GM12878 (cell line): ENCODE results near the gene SLC4A2. TPM values are rescaled to one million over a fixed set of nuclear protein-coding genes. Genes with fewer than 3 reads are reported as not detected.

Experiments
- ATF7 ChIP-seq: fragments of 450-650 bp; IDR thresholded peaks from 2 replicates; pipeline ENCODE4 v1.6.1; 2016; ENCODE audit warnings: low read depth, mild to moderate bottlenecking
- BACH1 ChIP-seq: fragments of 450-650 bp; IDR thresholded peaks from 2 replicates; pipeline ENCODE4 v1.6.1; 2017; ENCODE audit warnings: mild to moderate bottlenecking, borderline replicate concordance
- BHLHE40 ChIP-seq, 2 experiments: fragments of 450-650 bp in 1 of 2; IDR thresholded peaks; 2 replicates each; pipeline ENCODE4 v1.6.1; 2011 to 2017; ENCODE audit warnings: low read depth in 2 of 2, borderline replicate concordance in 1 of 2, improper control_type of control experiment in 1 of 2, low read length in 1 of 2, mild to moderate bottlenecking in 1 of 2
- CBX3 ChIP-seq: fragments of 200-600 bp; sonication (generic); IDR thresholded peaks from 2 replicates; pipeline ENCODE4 v1.6.1; 2016; ENCODE audit warnings: low read depth, borderline replicate concordance
- CHD2 ChIP-seq: IDR thresholded peaks from 2 replicates; pipeline ENCODE4 v1.6.1; 2011; ENCODE audit warnings: low read depth, low read length, improper control_type of control experiment, borderline replicate concordance
- EED ChIP-seq: sonication (generic); IDR thresholded peaks from 2 replicates; pipeline ENCODE4 v1.6.1; 2016; ENCODE audit warnings: antibody characterized with exemption, low read depth
- EGR1 ChIP-seq, 2 experiments: IDR thresholded peaks; 1 replicate in 1 of 2; 2 replicates in 1 of 2; pipeline ENCODE4 v1.6.1; 2011 to 2012; ENCODE audit warnings: low read depth in 2 of 2, low read length in 2 of 2, borderline replicate concordance in 1 of 2, mild to moderate bottlenecking in 1 of 2, moderate library complexity in 1 of 2
- FOXM1 ChIP-seq: IDR thresholded peaks from 2 replicates; pipeline ENCODE4 v1.6.1; 2012; ENCODE audit warnings: low read depth, mild to moderate bottlenecking, inconsistent platforms, low read length, moderate library complexity
- MTA2 ChIP-seq: fragments of 450-650 bp; IDR thresholded peaks from 2 replicates; pipeline ENCODE4 v1.6.1; 2016; ENCODE audit warnings: low read depth, mild to moderate bottlenecking, moderate library complexity
- NFXL1 ChIP-seq: fragments of 450-650 bp; IDR thresholded peaks from 2 replicates; pipeline ENCODE4 v1.6.1; 2017; ENCODE audit warnings: antibody characterized with exemption, mild to moderate bottlenecking, borderline replicate concordance
- NFYB ChIP-seq: IDR thresholded peaks from 2 replicates; pipeline ENCODE4 v1.6.1; 2011; ENCODE audit warnings: low read depth, mild to moderate bottlenecking, low read length, improper control_type of control experiment, moderate library complexity; ENCODE audit not compliant: insufficient read depth
- NR2C1 ChIP-seq: fragments of 450-650 bp; IDR thresholded peaks from 2 replicates; pipeline ENCODE4 v1.6.1; 2017; ENCODE audit warnings: antibody characterized with exemption, mild to moderate bottlenecking, moderate library complexity
- NR2C2 ChIP-seq: IDR thresholded peaks from 2 replicates; pipeline ENCODE4 v1.6.1; 2011; ENCODE audit warnings: borderline replicate concordance, low read depth; ENCODE audit not compliant: control insufficient read depth, insufficient read length
- RCOR1 ChIP-seq: conservative IDR thresholded peaks from 2 replicates; pipeline ENCODE4 v1.6.1; 2012; ENCODE audit warnings: low read depth, low read length, improper control_type of control experiment
- SIN3A ChIP-seq: IDR thresholded peaks from 2 replicates; pipeline ENCODE4 v1.6.1; 2012; ENCODE audit warnings: low read depth, low read length, improper control_type of control experiment
- SMAD5 ChIP-seq: IDR thresholded peaks from 2 replicates; pipeline ENCODE4 v1.6.1; 2016; ENCODE audit warnings: antibody characterized with exemption, low read depth
- SMC3 ChIP-seq: IDR thresholded peaks from 2 replicates; pipeline ENCODE4 v1.6.1; 2011; ENCODE audit warnings: low read length, improper control_type of control experiment, borderline replicate concordance
- SUZ12 ChIP-seq: fragments of 200-600 bp; sonication (generic); IDR thresholded peaks from one replicate; pipeline ENCODE4 v1.6.1; 2018; ENCODE audit warnings: antibody characterized with exemption, mild to moderate bottlenecking; ENCODE audit not compliant: unreplicated experiment
- ZNF217 ChIP-seq: fragments of 450-650 bp; IDR thresholded peaks from 2 replicates; pipeline ENCODE4 v1.6.1; 2017; ENCODE audit warnings: antibody characterized with exemption, mild to moderate bottlenecking
- ZNF592 ChIP-seq: fragments of 450-650 bp; IDR thresholded peaks from 2 replicates; pipeline ENCODE4 v1.6.1; 2017; ENCODE audit warnings: mild to moderate bottlenecking, moderate library complexity
- ZNF687 ChIP-seq: fragments of 450-650 bp; IDR thresholded peaks from 2 replicates; pipeline ENCODE4 v1.6.1; 2017; ENCODE audit warnings: mild to moderate bottlenecking, moderate library complexity
- ZZZ3 ChIP-seq: IDR thresholded peaks from 2 replicates; pipeline ENCODE4 v1.6.1; 2011; ENCODE audit warnings: low read depth; ENCODE audit not compliant: control insufficient read depth, insufficient read length
- polyA plus RNA-seq, 11 experiments: library from polyadenylated mRNA; depleted of rRNA in 4 of 11; unstranded in 6 of 11; stranded (reverse) in 5 of 11; fragments of >200 nt; fragmentation: Nextera tagmentation in 4 of 11; fragmentation: Illumina TruSeq in 1 of 11; extraction: Ambion mirVana in 4 of 11; extraction: Trizol in 1 of 11; gene quantifications; 1 replicate in 1 of 11; 2 replicates in 10 of 11; pipeline versions ENCODE4 v1.2.1 to v1.2.3, GENCODE V29; 2011 to 2016; ENCODE audit warnings: inconsistent platforms in 2 of 11, missing spikeins in 2 of 11, low read depth in 1 of 11
- total RNA-seq, 4 experiments: library from RNA; depleted of rRNA in 3 of 4; stranded (reverse); fragments of >200 nt in 3 of 4; fragmentation: Illumina TruSeq in 1 of 4; extraction: Trizol in 1 of 4; gene quantifications; 2 replicates each; pipeline versions ENCODE4 v1.2.1 to v1.2.3, GENCODE V29; 2013 to 2021

Gene SLC4A2
- total and polyA plus RNA-seq, 10 of the 15 experiments (the other 5 are each of a cell fraction or from before 2014, with no cell fraction given) = 2.7 to 78.6 (median 30.1) TPM

- TF ChIP-seq NR2C2 = no peak
- TF ChIP-seq SMAD5 = no peak
- TF ChIP-seq FOXM1 = peak; percentile 26; the same call in 1 of the 2 replicates
- 0 out of 2 replicates have a peak, but pooled peaks have one; percentile 42 for TF ChIP-seq BACH1
- TF ChIP-seq CBX3 = no peak
- no peak for TF ChIP-seq ZZZ3
- TF ChIP-seq RCOR1 = no peak
- TF ChIP-seq SMC3 = peak; percentile 49; the same call in 1 of the 2 replicates
- 0 out of 3 replicates have a peak, but pooled peaks of 1 of the 2 experiments have one; percentile 32 for TF ChIP-seq EGR1 (IDR thresholded peaks at IDR 0.05; ENCODE audit: borderline replicate concordance in 1 of 2, low read depth in 2 of 2, low read length in 2 of 2)
- 0 out of 2 replicates have a peak, but pooled peaks have one; percentile 52 for TF ChIP-seq ZNF687
- no peak for TF ChIP-seq SIN3A
- no peak for TF ChIP-seq ZNF217
- TF ChIP-seq CHD2 = peak; percentile 96
- no peak for TF ChIP-seq ZNF592
- TF ChIP-seq NR2C1 = peak; percentile 57
- peak; percentile 98 for TF ChIP-seq NFYB
- peak; percentile 42; the same call in 1 of the 2 replicates for TF ChIP-seq EED
- no peak; the same call in none of the 2 replicates for TF ChIP-seq ATF7
- no peak for TF ChIP-seq SUZ12
- peak in 1 of 2 experiments; percentile 24; a peak in 1 of 4 replicates for TF ChIP-seq BHLHE40 (IDR thresholded peaks at IDR 0.05; ENCODE audit: borderline replicate concordance in 1 of 2, low read depth in 2 of 2, low read length in 1 of 2)
- no peak for TF ChIP-seq MTA2
- TF ChIP-seq NFXL1 = no peak
Observed at GRCh38 chr7:151028131-151028947, 31.1 kb upstream of the SLC4A2 start, which contains the start of gene ABCB8 (continued).
